Measurements from ENCODE around the gene TMED8.

Gene TMED8

GRCh38 chr14:77324289-77324688 lies 52.6 kb downstream of the TMED8 start:
- Histone ChIP-seq H2AFZ (no peak overlapping the region), H3K36me3 (ENCODE audit: control insufficient read depth, insufficient read depth, low read length) (no peaks in the 10 kb centered on the region), H3K79me2 (peaks cover under 1% of the 10 kb centered on the region), H3K9ac (no peak overlapping the region), H3K27ac (no peak overlapping the region), H3K27me3 (ENCODE audit: control insufficient read depth, insufficient read depth, low read length) (no peaks in the 10 kb centered on the region), H3K4me2 (ENCODE audit: low read length) (no peak overlapping the region), H3K4me1 (peaks cover 21% of the 10 kb centered on the region), H3K4me3 (ENCODE audit: low read depth, low read length) (no peak overlapping the region), H3K9me3 (ENCODE audit: control insufficient read depth, low read length) (no peaks in the 10 kb centered on the region)
- no peak for TF ChIP-seq CTCF (IDR thresholded peaks at IDR 0.05)

- TF ChIP-seq CTCF (IDR thresholded peaks at IDR 0.05), result no peak
- Histone ChIP-seq H3K9ac (no peak overlapping the region), H2AFZ (no peak overlapping the region), H3K36me3 (ENCODE audit: control insufficient read depth, insufficient read depth, low read length) (no peaks in the 10 kb centered on the region), H3K27me3 (ENCODE audit: control insufficient read depth, insufficient read depth, low read length) (no peaks in the 10 kb centered on the region), H3K4me3 (ENCODE audit: low read depth, low read length) (no peak overlapping the region), H3K79me2 (peaks cover 7% of the 10 kb centered on the region), H3K4me2 (ENCODE audit: low read length) (no peak overlapping the region), H3K9me3 (ENCODE audit: control insufficient read depth, low read length) (no peaks in the 10 kb centered on the region), H3K27ac (no peak overlapping the region), H3K4me1 (peaks cover 21% of the 10 kb centered on the region)
These were observed 53.3 kb downstream of the TMED8 start for GRCh38 chr14:77323571-77323970.

GRCh38 chr14:77322951-77323350 lies 53.9 kb downstream of the TMED8 start:
- H3K4me3 ChIP-seq (ENCODE audit: low read depth, low read length), result no peak overlapping the region
- peaks cover 11% of the 10 kb centered on the region for H3K79me2 ChIP-seq
- H3K36me3 ChIP-seq (ENCODE audit: control insufficient read depth, insufficient read depth, low read length), result no peaks in the 10 kb centered on the region
- no peaks in the 10 kb centered on the region for H3K27me3 ChIP-seq (ENCODE audit: control insufficient read depth, insufficient read depth, low read length)
- no peak for TF ChIP-seq CTCF (IDR thresholded peaks at IDR 0.05)
- no peak overlapping the region for H3K27ac ChIP-seq
- no peak overlapping the region for H3K9ac ChIP-seq
- H3K4me1 ChIP-seq, result peaks cover 21% of the 10 kb centered on the region
- H3K4me2 ChIP-seq (ENCODE audit: low read length), result no peak overlapping the region
- H3K9me3 ChIP-seq (ENCODE audit: control insufficient read depth, low read length), result no peaks in the 10 kb centered on the region
- H2AFZ ChIP-seq, result no peak overlapping the region

- H3K27ac ChIP-seq, result peak overlapping the region; percentile 96
- no peak for TF ChIP-seq CTCF (IDR thresholded peaks at IDR 0.05)
- H2AFZ ChIP-seq, result peak overlapping the region; percentile 99
- H3K9me3 ChIP-seq (ENCODE audit: control insufficient read depth, low read length), result no peaks in the 10 kb centered on the region
- H3K9ac ChIP-seq, result no peak overlapping the region
- H3K36me3 ChIP-seq (ENCODE audit: control insufficient read depth, insufficient read depth, low read length), result no peaks in the 10 kb centered on the region
- H3K27me3 ChIP-seq (ENCODE audit: control insufficient read depth, insufficient read depth, low read length), result no peaks in the 10 kb centered on the region
- peaks cover 11% of the 10 kb centered on the region for H3K79me2 ChIP-seq
- peaks cover 21% of the 10 kb centered on the region for H3K4me1 ChIP-seq
- H3K4me3 ChIP-seq (ENCODE audit: low read depth, low read length), result peak overlapping the region; percentile 79
- H3K4me2 ChIP-seq (ENCODE audit: low read length), result peak overlapping the region; percentile 67
These were observed 54.5 kb downstream of the TMED8 start for GRCh38 chr14:77322250-77322902.

Measured in parathyroid adenoma (tissue), 2 donors.